Measurements from ENCODE around the gene SNCAIP.

GRCh38 chr5:122323738-122324137 is 11.7 kb downstream of the SNCAIP start:
- TF ChIP-seq ZNF311 (CRISPR knock-in tag; IDR thresholded peaks at IDR 0.05) (no peak), ARID1B (IDR thresholded peaks at IDR 0.05) (no peak), PML (IDR thresholded peaks at IDR 0.05; ENCODE audit: low read length) (no peak), CTCF (IDR thresholded peaks at IDR 0.05 in 2 of 3, conservative IDR thresholded peaks at IDR 0.05 in 1 of 3; ENCODE audit: insufficient read depth in 2 of 3, low read depth in 1 of 3, low read length in 3 of 3) (no peak), FOXJ3 (CRISPR knock-in tag; IDR thresholded peaks at IDR 0.05) (no peak), HMGXB4 (CRISPR knock-in tag; IDR thresholded peaks at IDR 0.05) (no peak), ZBTB11 (CRISPR knock-in tag; IDR thresholded peaks at IDR 0.05) (no peak)
